Measurements from ENCODE around the gene SV2B.

SV2B gene

DNA sequence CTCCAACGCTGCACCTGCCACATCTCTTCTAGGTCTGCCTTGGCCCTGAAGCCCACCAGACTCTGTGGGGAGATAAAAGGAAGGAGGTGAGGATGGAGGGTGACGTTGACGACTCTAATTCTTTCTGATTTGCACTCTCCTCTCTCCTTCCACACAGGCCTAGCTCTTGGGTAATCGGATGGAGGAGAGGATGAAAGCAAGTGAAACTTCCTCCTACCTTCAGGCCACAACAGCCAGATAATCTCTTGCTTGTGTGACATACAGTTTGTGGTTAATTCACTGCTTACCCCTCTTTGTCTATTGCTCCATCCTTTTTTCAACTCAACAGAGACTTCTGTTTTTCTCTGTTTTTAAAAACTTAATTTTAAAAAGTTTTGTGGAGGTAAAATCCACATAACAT lies 208.1 kb downstream of the SV2B start:
- Histone ChIP-seq H3K36me3 (ENCODE audit: control insufficient read depth in 2 of 2, insufficient read depth in 1 of 2, low read length in 2 of 2) (no peaks in the 10 kb centered on the region), H3K4me1 (ENCODE audit: control insufficient read depth, insufficient read depth, low read length) (no peaks in the 10 kb centered on the region), H3K4me3 (ENCODE audit: low read depth, low read length) (no peak overlapping the region), H3K27ac (ENCODE audit: extremely low read depth, low read depth, low read length) (no peak overlapping the region), H3K9me3 (ENCODE audit: control insufficient read depth, insufficient read depth, low read depth, low read length) (no peaks in the 10 kb centered on the region)
- CTCF ChIA-PET, result interaction anchor here (1.1 kb wide), 1 partner anchor 400 kb away, joined by 3 read pairs; no protein-coding TSS in a partner anchor
- POLR2A ChIA-PET, result no interaction called here
- TF ChIP-seq ZNF140 (tag by site-specific recombination; IDR thresholded peaks at IDR 0.05) (no peak), ZNF777 (tag by site-specific recombination; IDR thresholded peaks at IDR 0.05; ENCODE audit: borderline replicate concordance) (no peak), ZNF510 (tag by site-specific recombination; IDR thresholded peaks at IDR 0.05; ENCODE audit: insufficient replicate concordance) (no peak), ZNF660 (tag by site-specific recombination; IDR thresholded peaks at IDR 0.05) (no peak), ZBTB7A (tag by site-specific recombination; IDR thresholded peaks at IDR 0.05; ENCODE audit: low read depth) (no peak), ZNF223 (tag by site-specific recombination; IDR thresholded peaks at IDR 0.05) (no peak), ZNF169 (tag by site-specific recombination; IDR thresholded peaks at IDR 0.05) (no peak), KLF10 (tag by site-specific recombination; IDR thresholded peaks at IDR 0.05) (no peak), ZNF266 (tag by site-specific recombination; IDR thresholded peaks at IDR 0.05; ENCODE audit: low read depth) (no peak), ZNF112 (tag by site-specific recombination; IDR thresholded peaks at IDR 0.05) (no peak), SCRT1 (tag by site-specific recombination; IDR thresholded peaks at IDR 0.05; ENCODE audit: borderline replicate concordance) (no peak), ZBTB8A (tag by site-specific recombination; IDR thresholded peaks at IDR 0.05) (no peak), ZNF677 (tag by site-specific recombination; IDR thresholded peaks at IDR 0.05) (no peak), ZNF747 (tag by site-specific recombination; IDR thresholded peaks at IDR 0.05) (no peak)
- TF ChIP-seq, protein P1, sequence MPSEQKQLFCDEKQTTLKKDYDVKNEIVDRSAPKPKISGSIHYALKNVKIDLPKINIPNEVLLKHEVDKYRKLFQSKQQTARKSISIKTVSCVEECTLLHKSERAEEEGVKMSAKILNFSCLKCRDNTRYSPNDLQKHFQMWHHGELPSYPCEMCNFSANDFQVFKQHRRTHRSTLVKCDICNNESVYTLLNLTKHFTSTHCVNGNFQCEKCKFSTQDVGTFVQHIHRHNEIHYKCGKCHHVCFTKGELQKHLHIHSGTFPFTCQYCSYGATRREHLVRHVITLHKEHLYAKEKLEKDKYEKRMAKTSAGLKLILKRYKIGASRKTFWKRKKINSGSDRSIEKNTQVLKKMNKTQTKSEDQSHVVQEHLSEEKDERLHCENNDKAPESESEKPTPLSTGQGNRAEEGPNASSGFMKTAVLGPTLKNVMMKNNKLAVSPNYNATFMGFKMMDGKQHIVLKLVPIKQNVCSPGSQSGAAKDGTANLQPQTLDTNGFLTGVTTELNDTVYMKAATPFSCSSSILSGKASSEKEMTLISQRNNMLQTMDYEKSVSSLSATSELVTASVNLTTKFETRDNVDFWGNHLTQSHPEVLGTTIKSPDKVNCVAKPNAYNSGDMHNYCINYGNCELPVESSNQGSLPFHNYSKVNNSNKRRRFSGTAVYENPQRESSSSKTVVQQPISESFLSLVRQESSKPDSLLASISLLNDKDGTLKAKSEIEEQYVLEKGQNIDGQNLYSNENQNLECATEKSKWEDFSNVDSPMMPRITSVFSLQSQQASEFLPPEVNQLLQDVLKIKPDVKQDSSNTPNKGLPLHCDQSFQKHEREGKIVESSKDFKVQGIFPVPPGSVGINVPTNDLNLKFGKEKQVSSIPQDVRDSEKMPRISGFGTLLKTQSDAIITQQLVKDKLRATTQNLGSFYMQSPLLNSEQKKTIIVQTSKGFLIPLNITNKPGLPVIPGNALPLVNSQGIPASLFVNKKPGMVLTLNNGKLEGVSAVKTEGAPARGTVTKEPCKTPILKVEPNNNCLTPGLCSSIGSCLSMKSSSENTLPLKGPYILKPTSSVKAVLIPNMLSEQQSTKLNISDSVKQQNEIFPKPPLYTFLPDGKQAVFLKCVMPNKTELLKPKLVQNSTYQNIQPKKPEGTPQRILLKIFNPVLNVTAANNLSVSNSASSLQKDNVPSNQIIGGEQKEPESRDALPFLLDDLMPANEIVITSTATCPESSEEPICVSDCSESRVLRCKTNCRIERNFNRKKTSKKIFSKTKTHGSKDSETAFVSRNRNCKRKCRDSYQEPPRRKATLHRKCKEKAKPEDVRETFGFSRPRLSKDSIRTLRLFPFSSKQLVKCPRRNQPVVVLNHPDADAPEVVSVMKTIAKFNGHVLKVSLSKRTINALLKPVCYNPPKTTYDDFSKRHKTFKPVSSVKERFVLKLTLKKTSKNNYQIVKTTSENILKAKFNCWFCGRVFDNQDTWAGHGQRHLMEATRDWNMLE (tag by site-specific recombination; conservative IDR thresholded peaks at IDR 0.05; ENCODE audit: low read depth), result no peak
- TF ChIP-seq, protein P2, sequence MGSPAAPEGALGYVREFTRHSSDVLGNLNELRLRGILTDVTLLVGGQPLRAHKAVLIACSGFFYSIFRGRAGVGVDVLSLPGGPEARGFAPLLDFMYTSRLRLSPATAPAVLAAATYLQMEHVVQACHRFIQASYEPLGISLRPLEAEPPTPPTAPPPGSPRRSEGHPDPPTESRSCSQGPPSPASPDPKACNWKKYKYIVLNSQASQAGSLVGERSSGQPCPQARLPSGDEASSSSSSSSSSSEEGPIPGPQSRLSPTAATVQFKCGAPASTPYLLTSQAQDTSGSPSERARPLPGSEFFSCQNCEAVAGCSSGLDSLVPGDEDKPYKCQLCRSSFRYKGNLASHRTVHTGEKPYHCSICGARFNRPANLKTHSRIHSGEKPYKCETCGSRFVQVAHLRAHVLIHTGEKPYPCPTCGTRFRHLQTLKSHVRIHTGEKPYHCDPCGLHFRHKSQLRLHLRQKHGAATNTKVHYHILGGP (tag by site-specific recombination; IDR thresholded peaks at IDR 0.05), result no peak
- TF ChIP-seq, protein P3, sequence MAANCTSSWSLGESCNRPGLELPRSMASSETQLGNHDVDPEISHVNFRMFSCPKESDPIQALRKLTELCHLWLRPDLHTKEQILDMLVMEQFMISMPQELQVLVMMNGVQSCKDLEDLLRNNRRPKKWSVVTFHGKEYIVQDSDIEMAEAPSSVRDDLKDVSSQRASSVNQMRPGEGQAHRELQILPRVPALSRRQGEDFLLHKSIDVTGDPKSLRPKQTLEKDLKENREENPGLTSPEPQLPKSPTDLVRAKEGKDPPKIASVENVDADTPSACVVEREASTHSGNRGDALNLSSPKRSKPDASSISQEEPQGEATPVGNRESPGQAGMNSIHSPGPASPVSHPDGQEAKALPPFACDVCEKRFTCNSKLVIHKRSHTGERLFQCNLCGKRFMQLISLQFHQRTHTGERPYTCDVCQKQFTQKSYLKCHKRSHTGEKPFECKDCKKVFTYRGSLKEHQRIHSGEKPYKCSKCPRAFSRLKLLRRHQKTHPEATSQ (tag by site-specific recombination; IDR thresholded peaks at IDR 0.05), result no peak
- TF ChIP-seq, protein P4, sequence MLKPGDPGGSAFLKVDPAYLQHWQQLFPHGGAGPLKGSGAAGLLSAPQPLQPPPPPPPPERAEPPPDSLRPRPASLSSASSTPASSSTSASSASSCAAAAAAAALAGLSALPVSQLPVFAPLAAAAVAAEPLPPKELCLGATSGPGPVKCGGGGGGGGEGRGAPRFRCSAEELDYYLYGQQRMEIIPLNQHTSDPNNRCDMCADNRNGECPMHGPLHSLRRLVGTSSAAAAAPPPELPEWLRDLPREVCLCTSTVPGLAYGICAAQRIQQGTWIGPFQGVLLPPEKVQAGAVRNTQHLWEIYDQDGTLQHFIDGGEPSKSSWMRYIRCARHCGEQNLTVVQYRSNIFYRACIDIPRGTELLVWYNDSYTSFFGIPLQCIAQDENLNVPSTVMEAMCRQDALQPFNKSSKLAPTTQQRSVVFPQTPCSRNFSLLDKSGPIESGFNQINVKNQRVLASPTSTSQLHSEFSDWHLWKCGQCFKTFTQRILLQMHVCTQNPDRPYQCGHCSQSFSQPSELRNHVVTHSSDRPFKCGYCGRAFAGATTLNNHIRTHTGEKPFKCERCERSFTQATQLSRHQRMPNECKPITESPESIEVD (tag by site-specific recombination; IDR thresholded peaks at IDR 0.05), result no peak
- TF ChIP-seq, protein P5, sequence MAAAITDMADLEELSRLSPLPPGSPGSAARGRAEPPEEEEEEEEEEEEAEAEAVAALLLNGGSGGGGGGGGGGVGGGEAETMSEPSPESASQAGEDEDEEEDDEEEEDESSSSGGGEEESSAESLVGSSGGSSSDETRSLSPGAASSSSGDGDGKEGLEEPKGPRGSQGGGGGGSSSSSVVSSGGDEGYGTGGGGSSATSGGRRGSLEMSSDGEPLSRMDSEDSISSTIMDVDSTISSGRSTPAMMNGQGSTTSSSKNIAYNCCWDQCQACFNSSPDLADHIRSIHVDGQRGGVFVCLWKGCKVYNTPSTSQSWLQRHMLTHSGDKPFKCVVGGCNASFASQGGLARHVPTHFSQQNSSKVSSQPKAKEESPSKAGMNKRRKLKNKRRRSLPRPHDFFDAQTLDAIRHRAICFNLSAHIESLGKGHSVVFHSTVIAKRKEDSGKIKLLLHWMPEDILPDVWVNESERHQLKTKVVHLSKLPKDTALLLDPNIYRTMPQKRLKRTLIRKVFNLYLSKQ (tag by site-specific recombination; IDR thresholded peaks at IDR 0.05; ENCODE audit: borderline replicate concordance), result no peak
